T-cell (primary cell): Measurements from ENCODE around the gene FOXP1. TPM values are rescaled to one million over a fixed set of nuclear protein-coding genes. Genes with fewer than 3 reads are reported as not detected.

ENCODE experiments used
- ATAC-seq, 4 experiments: fragments of 200-7000 bp in 3 of 4; fragments of 150-1000 bp in 1 of 4; cut with Tn5 transposase; replicated peaks in 1 of 4; 1 replicate in 3 of 4; 2 replicates in 1 of 4; pipeline ENCODE4 v1.10.0; 2021; ENCODE audit warnings: moderate library complexity in 3 of 4, mild to moderate bottlenecking in 2 of 4, moderate number of reproducible peaks in 1 of 4
- CTCF ChIA-PET, 2 donors: fragments of 300-600 bp; sonication (Branson Sonifier 250); formaldehyde crosslinking; loops; one replicate each; lab custom pipeline; 2022; ENCODE audit warnings: antibody characterized with exemption in 2 of 2; lab: Charles Lee
- POLR2A ChIA-PET, 2 donors: fragments of 300-600 bp; sonication (Branson Sonifier 250); formaldehyde crosslinking; loops; one replicate each; lab custom pipeline; 2022; ENCODE audit warnings: antibody characterized with exemption in 2 of 2; lab: Charles Lee
- DNase-seq, 35 experiments: peaks; one replicate each; pipeline versions ENCODE4 v3.0.0 to v3.0.0-alpha.2; 2013 to 2023
- H3K27ac ChIP-seq: one replicate; pipeline ENCODE4 v1.5.1; 2013; ENCODE audit warnings: low read length
- H3K27me3 ChIP-seq, 2 experiments: replicated peaks in 1 of 2; 1 replicate in 1 of 2; 2 replicates in 1 of 2; pipeline versions ENCODE4 v1.6.1 to v1.7.0; 2013; ENCODE audit warnings: low read length in 1 of 2, mixed read lengths in 1 of 2; ENCODE audit not compliant: control insufficient read depth in 2 of 2, insufficient read depth in 2 of 2; ENCODE audit errors: extremely low read depth in 1 of 2
- H3K36me3 ChIP-seq, 2 donors: 1 replicate in 1 of 2; 2 replicates in 1 of 2; pipeline versions ENCODE4 v1.6.1 to v1.7.0; 2013; ENCODE audit warnings: low read length in 1 of 2; ENCODE audit not compliant: control insufficient read depth in 2 of 2, insufficient read depth in 1 of 2; ENCODE audit errors: extremely low read depth in 1 of 2
- H3K4me1 ChIP-seq, 2 experiments: 1 replicate in 1 of 2; 2 replicates in 1 of 2; pipeline versions ENCODE4 v1.6.1 to v1.7.0; 2013; ENCODE audit warnings: low read length in 2 of 2, mixed read lengths in 1 of 2; ENCODE audit not compliant: insufficient read depth in 2 of 2, control insufficient read depth in 1 of 2; ENCODE audit errors: extremely low read depth in 1 of 2
- H3K4me3 ChIP-seq, 2 donors: 1 replicate in 1 of 2; 2 replicates in 1 of 2; pipeline versions ENCODE4 v1.5.1 to v1.7.0; 2013; ENCODE audit warnings: mild to moderate bottlenecking in 2 of 2, low read length in 1 of 2, moderate library complexity in 1 of 2; ENCODE audit not compliant: control insufficient read depth in 1 of 2; ENCODE audit errors: extremely low read depth in 1 of 2
- H3K9me3 ChIP-seq: 2 replicates; pipeline ENCODE4 v1.7.0; 2013
- H3K27ac Mint-ChIP-seq, 2 donors: one replicate each; pipeline ENCODE4 v1.8.0; 2020 to 2021; ENCODE audit warnings: mild to moderate bottlenecking in 2 of 2, mixed read lengths in 2 of 2
- H3K27me3 Mint-ChIP-seq, 2 donors: one replicate each; pipeline ENCODE4 v1.8.0; 2021 to 2022; ENCODE audit warnings: mixed read lengths in 2 of 2
- H3K36me3 Mint-ChIP-seq: one replicate; pipeline ENCODE4 v1.8.0; 2021; ENCODE audit warnings: mixed read lengths
- H3K4me1 Mint-ChIP-seq, 3 donors: one replicate each; pipeline ENCODE4 v1.8.0; 2020 to 2022; ENCODE audit warnings: mixed read lengths in 3 of 3, mild to moderate bottlenecking in 1 of 3
- H3K4me3 Mint-ChIP-seq, 3 donors: one replicate each; pipeline ENCODE4 v1.8.0; 2020 to 2022; ENCODE audit warnings: mild to moderate bottlenecking in 3 of 3, mixed read lengths in 3 of 3, moderate library complexity in 3 of 3
- H3K9me3 Mint-ChIP-seq, 3 donors: one replicate each; pipeline ENCODE4 v1.8.0; 2020 to 2022; ENCODE audit warnings: mixed read lengths in 3 of 3
- WGBS: methylation state at CpG from one replicate; pipeline ENCODE4 v1.1.5; 2013; ENCODE audit warnings: missing lambda C conversion rate; ENCODE audit not compliant: insufficient coverage; 5-methylcytosine and 5-hydroxymethylcytosine counted together
- total RNA-seq, 35 experiments: library from RNA in 6 of 35; stranded (reverse) in 6 of 35; fragments of 120-200 nt in 1 of 35; gene quantifications; one replicate each; pipeline versions ENCODE4 v1.2.1 to v1.2.4 and lab custom pipeline; 2013 to 2026

The FOXP1 gene
- total RNA-seq, 5 donors from 2014 or later (not counting 1 experiment from before 2014, with no cell fraction given): 258 to 586 (median 290) TPM

GRCh38 chr3:71497367-71497897 lies 86.1 kb downstream of the FOXP1 start:
- H3K4me3 ChIP-seq: no peak overlapping the region
- Mint-ChIP-seq H3K36me3 (peaks cover 14% of the 10 kb centered on the region), H3K4me1 (peaks cover 80 to 88% (median 86%) of the 10 kb centered on the region in 3 donors), H3K9me3 (peaks cover 0 to 5% (median 4%) of the 10 kb centered on the region in 3 donors), H3K4me3 (peak overlapping the region in 2 of 3 donors; percentile 61 to 69), H3K27me3 (no peaks in the 10 kb centered on the region), H3K27ac (peak overlapping the region; percentile 92 to 98)
- H3K27me3 ChIP-seq: no peaks in the 10 kb centered on the region
- ChIA-PET POLR2A (interaction anchor here (0.6 to 1.7 kb wide), 5 partner anchors 10 to 1114 kb away, joined by 3 to 10 read pairs (median 3); no protein-coding TSS in a partner anchor), CTCF (interaction anchor here (1.2 to 2.5 kb wide), 5 partner anchors 14 to 100 kb away, joined by 3 to 14 read pairs (median 4); no protein-coding TSS in a partner anchor)
- H3K27ac ChIP-seq: peak overlapping the region; percentile 98
- no peak for ATAC-seq
- peaks cover 42 to 54% of the 10 kb centered on the region in 2 experiments for H3K4me1 ChIP-seq
- no CpG with 5 or more reads among the region's 1 CpG for WGBS
- no peaks in the 10 kb centered on the region for H3K36me3 ChIP-seq
- no peak for DNase-seq
- H3K9me3 ChIP-seq: no peaks in the 10 kb centered on the region

- H3K27ac Mint-ChIP-seq: peak overlapping the region; percentile 92 to 98
- ChIA-PET POLR2A (interaction anchor here (0.6 to 1.7 kb wide), 6 partner anchors 12 to 90 kb away, joined by 3 to 5 read pairs (median 3); no protein-coding TSS in a partner anchor), CTCF (interaction anchor here (0.6 to 2.5 kb wide), 5 partner anchors 10 to 425 kb away, joined by 3 to 14 read pairs (median 3); no protein-coding TSS in a partner anchor)
- H3K4me1 Mint-ChIP-seq: peaks cover 86 to 89% (median 86%) of the 10 kb centered on the region in 3 donors
- WGBS: 33% methylated on average over 4 of the region's 5 CpGs
- Histone ChIP-seq H3K4me3 (peak overlapping the region in 1 of 2 donors; percentile 27), H3K27me3 (no peaks in the 10 kb centered on the region), H3K27ac (peak overlapping the region; percentile 98), H3K9me3 (no peaks in the 10 kb centered on the region), H3K36me3 (no peaks in the 10 kb centered on the region), H3K4me1 (peaks cover 46 to 58% of the 10 kb centered on the region in 2 experiments)
- H3K27me3 Mint-ChIP-seq: no peaks in the 10 kb centered on the region
- peak overlapping the region; percentile 61 to 74 (median 69) for H3K4me3 Mint-ChIP-seq
- DNase-seq: peak in 2 of 35 experiments; percentile 7 to 61
- peaks cover 16% of the 10 kb centered on the region for H3K36me3 Mint-ChIP-seq
- H3K9me3 Mint-ChIP-seq: peaks cover 0 to 4% (median 0%) of the 10 kb centered on the region in 3 donors
- peak in 1 of 4 experiments; percentile 33 for ATAC-seq
Observed at GRCh38 chr3:71495708-71496472, 87.6 kb downstream of the FOXP1 start.

GRCh38 chr3:71494212-71494611 lies 89.3 kb downstream of the FOXP1 start:
- H3K4me3 ChIP-seq: no peak overlapping the region
- no peaks in the 10 kb centered on the region for H3K36me3 ChIP-seq
- ATAC-seq (no peak), DNase-seq (no peak)
- ChIA-PET POLR2A (interaction anchor here (0.6 to 1.9 kb wide), 7 partner anchors 10 to 431 kb away, joined by 3 to 6 read pairs (median 3); no protein-coding TSS in a partner anchor), CTCF (interaction anchor here (1.0 to 1.2 kb wide), 4 partner anchors 14 to 49 kb away, joined by 3 to 4 read pairs (median 3); no protein-coding TSS in a partner anchor)
- no peaks in the 10 kb centered on the region for H3K27me3 Mint-ChIP-seq
- H3K4me1 Mint-ChIP-seq: peaks cover 88 to 92% (median 89%) of the 10 kb centered on the region in 3 donors
- H3K27ac Mint-ChIP-seq: peak overlapping the region; percentile 92 to 98
- no peaks in the 10 kb centered on the region for H3K9me3 Mint-ChIP-seq
- peaks cover 20% of the 10 kb centered on the region for H3K36me3 Mint-ChIP-seq
- H3K27ac ChIP-seq: peak overlapping the region; percentile 98
- peaks cover 58 to 72% of the 10 kb centered on the region in 2 experiments for H3K4me1 ChIP-seq
- WGBS: 97% methylated on average over 4 of the region's 5 CpGs
- H3K9me3 ChIP-seq: no peaks in the 10 kb centered on the region
- H3K27me3 ChIP-seq: no peaks in the 10 kb centered on the region
- H3K4me3 Mint-ChIP-seq: peak overlapping the region in 2 of 3 donors; percentile 47 to 69

- ATAC-seq (peak; percentile 73 to 82 (median 78)), DNase-seq (peak in 32 of 35 experiments; percentile 33 to 87 (median 62))
- Histone ChIP-seq H3K4me1 (peaks cover 68 to 76% of the 10 kb centered on the region in 2 experiments), H3K4me3 (peak overlapping the region; percentile 52 to 53), H3K27ac (peak overlapping the region; percentile 98), H3K9me3 (no peaks in the 10 kb centered on the region), H3K36me3 (no peaks in the 10 kb centered on the region), H3K27me3 (no peaks in the 10 kb centered on the region)
- no peaks in the 10 kb centered on the region for H3K27me3 Mint-ChIP-seq
- H3K4me1 Mint-ChIP-seq: peaks cover 90 to 91% (median 90%) of the 10 kb centered on the region in 3 donors
- H3K4me3 Mint-ChIP-seq: peak overlapping the region; percentile 85 to 92 (median 89)
- POLR2A ChIA-PET: interaction anchor here in 1 of 2 donors (1.3 to 1.8 kb wide), 3 partner anchors 49 to 430 kb away, joined by 3 to 4 read pairs (median 3); no protein-coding TSS in a partner anchor
- H3K36me3 Mint-ChIP-seq: peaks cover 27% of the 10 kb centered on the region
- H3K9me3 Mint-ChIP-seq: no peaks in the 10 kb centered on the region
- CTCF ChIA-PET: interaction anchor here in 1 of 2 donors (1.0 kb wide), 2 partner anchors 13 to 50 kb away, joined by 3 read pairs; no protein-coding TSS in a partner anchor
- no CpG with 5 or more reads among the region's 9 CpGs for WGBS
- H3K27ac Mint-ChIP-seq: peak overlapping the region; percentile 97 to 98
Observed at GRCh38 chr3:71492974-71493771, 90.4 kb downstream of the FOXP1 start.

- ChIA-PET CTCF (no interaction called here), POLR2A (interaction anchor here in 1 of 2 donors (0.8 kb wide), 1 partner anchor 15 kb away, joined by 4 read pairs; no protein-coding TSS in a partner anchor)
- no peaks in the 10 kb centered on the region for H3K9me3 Mint-ChIP-seq
- DNase-seq (peak in 31 of 35 experiments; percentile 19 to 77 (median 51)), ATAC-seq (peak in 1 of 4 experiments; percentile 34)
- peaks cover 29% of the 10 kb centered on the region for H3K36me3 Mint-ChIP-seq
- no peaks in the 10 kb centered on the region for H3K9me3 ChIP-seq
- H3K27me3 ChIP-seq: no peaks in the 10 kb centered on the region
- H3K27ac Mint-ChIP-seq: peak overlapping the region; percentile 97 to 98
- peak overlapping the region in 1 of 2 donors; percentile 53 for H3K4me3 ChIP-seq
- peak overlapping the region; percentile 85 to 92 (median 89) for H3K4me3 Mint-ChIP-seq
- H3K4me1 ChIP-seq: peaks cover 67 to 70% of the 10 kb centered on the region in 2 experiments
- no peaks in the 10 kb centered on the region for H3K27me3 Mint-ChIP-seq
- peak overlapping the region; percentile 98 for H3K27ac ChIP-seq
- H3K36me3 ChIP-seq: no peaks in the 10 kb centered on the region
- H3K4me1 Mint-ChIP-seq: peaks cover 90 to 91% (median 90%) of the 10 kb centered on the region in 3 donors
Observed at GRCh38 chr3:71492566-71492965, 91.0 kb downstream of the FOXP1 start.
